ENCODE data around the gene MMP7. TPM values are rescaled to one million over a fixed set of nuclear protein-coding genes. Genes with fewer than 3 reads are reported as not detected.

Gene MMP7
- total RNA-seq, 1 donor from 2014 or later = not detected

DNA sequence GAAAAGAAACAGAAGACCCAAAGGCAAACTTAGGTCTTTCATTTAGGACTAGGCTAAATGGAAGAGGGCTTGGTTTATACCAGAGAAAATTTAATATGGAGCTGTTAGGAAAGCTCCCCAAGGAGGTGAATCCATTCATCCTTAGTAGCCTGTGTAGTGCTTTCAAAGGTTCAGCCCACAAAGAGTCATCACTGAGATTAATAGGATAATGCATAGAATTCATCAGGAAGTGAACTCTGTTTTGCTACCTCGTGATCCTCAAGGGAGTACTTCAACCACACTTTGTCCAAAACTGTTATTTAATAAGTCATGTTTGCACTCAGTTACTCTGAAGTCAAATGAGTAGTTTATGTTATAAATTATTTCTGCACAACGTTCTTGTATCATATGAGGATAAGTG, 43.3 kb upstream of the MMP7 start:
- DNase-seq = no peak
- H3K27ac Mint-ChIP-seq (ENCODE audit: unreplicated experiment) = no peak overlapping the region
- no peaks in the 10 kb centered on the region for H3K36me3 Mint-ChIP-seq (ENCODE audit: unreplicated experiment)
- H3K4me3 Mint-ChIP-seq (ENCODE audit: unreplicated experiment) = no peak overlapping the region
- no peaks in the 10 kb centered on the region for H3K9me3 Mint-ChIP-seq (ENCODE audit: unreplicated experiment)
- no peaks in the 10 kb centered on the region for H3K4me1 Mint-ChIP-seq (ENCODE audit: low read depth, unreplicated experiment)
- no peaks in the 10 kb centered on the region for H3K27me3 Mint-ChIP-seq (ENCODE audit: unreplicated experiment)
- TF ChIP-seq, protein P1, sequence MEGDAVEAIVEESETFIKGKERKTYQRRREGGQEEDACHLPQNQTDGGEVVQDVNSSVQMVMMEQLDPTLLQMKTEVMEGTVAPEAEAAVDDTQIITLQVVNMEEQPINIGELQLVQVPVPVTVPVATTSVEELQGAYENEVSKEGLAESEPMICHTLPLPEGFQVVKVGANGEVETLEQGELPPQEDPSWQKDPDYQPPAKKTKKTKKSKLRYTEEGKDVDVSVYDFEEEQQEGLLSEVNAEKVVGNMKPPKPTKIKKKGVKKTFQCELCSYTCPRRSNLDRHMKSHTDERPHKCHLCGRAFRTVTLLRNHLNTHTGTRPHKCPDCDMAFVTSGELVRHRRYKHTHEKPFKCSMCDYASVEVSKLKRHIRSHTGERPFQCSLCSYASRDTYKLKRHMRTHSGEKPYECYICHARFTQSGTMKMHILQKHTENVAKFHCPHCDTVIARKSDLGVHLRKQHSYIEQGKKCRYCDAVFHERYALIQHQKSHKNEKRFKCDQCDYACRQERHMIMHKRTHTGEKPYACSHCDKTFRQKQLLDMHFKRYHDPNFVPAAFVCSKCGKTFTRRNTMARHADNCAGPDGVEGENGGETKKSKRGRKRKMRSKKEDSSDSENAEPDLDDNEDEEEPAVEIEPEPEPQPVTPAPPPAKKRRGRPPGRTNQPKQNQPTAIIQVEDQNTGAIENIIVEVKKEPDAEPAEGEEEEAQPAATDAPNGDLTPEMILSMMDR (IDR thresholded peaks at IDR 0.05; ENCODE audit: partially characterized antibody, unreplicated experiment) = no peak

DNA sequence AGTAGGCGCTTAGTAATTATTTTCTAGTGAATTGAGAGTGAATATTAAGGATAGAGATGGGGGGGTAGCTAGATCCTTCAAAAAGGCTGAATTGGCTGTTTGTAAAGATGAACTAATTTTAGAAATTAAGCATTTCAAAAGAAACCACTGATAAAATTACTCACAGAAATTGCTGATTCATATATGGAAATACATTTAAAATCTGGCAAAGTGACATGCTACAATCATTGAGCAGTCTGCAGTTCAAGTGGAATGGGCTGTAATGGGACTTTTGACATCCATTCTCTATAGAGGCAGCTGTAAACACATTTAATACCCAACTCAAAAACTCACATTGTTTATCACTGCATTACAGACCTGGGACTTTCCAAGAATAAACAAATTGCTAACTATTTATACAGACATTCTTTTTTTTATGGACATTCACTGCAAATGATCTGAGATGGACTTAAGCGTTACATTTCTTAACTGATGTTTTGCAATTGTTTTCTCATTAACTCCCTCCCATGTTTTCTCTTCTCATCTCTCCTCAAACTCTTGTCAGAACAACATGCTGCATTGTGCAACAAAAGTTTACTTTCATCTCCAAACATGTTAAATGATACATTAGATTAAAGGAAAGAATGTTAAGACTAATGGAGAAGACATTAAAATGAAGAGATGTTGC, 42.1 kb upstream of the MMP7 start:
- Mint-ChIP-seq H3K27ac (ENCODE audit: unreplicated experiment) (no peak overlapping the region), H3K4me1 (ENCODE audit: low read depth, unreplicated experiment) (no peaks in the 10 kb centered on the region), H3K36me3 (ENCODE audit: unreplicated experiment) (no peaks in the 10 kb centered on the region), H3K4me3 (ENCODE audit: unreplicated experiment) (no peak overlapping the region), H3K27me3 (ENCODE audit: unreplicated experiment) (no peaks in the 10 kb centered on the region), H3K9me3 (ENCODE audit: unreplicated experiment) (no peaks in the 10 kb centered on the region)
- DNase-seq = no peak
- TF ChIP-seq, protein P1 (IDR thresholded peaks at IDR 0.05; ENCODE audit: partially characterized antibody, unreplicated experiment) = no peak

DNA sequence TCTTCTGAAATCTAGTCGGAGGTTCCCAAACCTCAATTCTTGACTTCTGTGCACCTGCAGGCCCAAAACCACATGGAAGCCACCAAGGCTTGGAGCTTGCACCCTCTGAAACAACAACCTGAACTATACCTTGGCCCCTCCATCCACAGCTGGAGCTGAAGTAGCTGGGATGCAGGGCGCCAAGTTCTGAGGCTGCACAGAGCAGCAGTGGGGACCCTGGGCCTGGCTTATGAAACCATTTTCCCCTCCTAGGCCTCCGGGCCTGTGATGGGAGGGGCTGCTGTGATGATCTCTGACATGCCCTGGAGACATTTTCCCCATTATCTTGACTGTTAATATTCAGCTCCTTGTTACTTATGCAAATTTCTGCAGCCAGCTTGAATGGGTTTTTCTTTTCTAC, 38.3 kb upstream of the MMP7 start:
- TF ChIP-seq, protein P1 (IDR thresholded peaks at IDR 0.05; ENCODE audit: partially characterized antibody, unreplicated experiment) = no peak
- no peak for DNase-seq
- peaks cover 5% of the 10 kb centered on the region for H3K9me3 Mint-ChIP-seq (ENCODE audit: unreplicated experiment)

DNA sequence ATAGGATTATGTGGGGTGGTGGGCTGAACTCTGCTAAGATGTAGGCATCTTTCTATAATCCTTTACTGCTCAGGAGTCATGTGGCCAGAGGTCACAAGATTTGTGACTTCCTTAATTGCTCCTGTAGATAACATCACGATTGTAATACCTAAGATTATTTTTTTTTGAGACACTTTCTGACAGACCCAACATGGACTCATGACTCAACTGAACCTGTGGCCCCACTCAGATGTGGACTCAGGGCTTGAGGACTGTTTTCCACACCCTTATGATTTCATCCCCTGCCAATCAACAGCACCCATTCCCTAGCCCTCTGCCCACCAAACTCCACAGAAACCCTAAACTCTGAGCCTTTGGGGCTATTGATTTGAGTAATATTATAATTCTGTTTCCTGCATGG, 35.6 kb upstream of the MMP7 start:
- no peaks in the 10 kb centered on the region for H3K27me3 Mint-ChIP-seq (ENCODE audit: unreplicated experiment)
- no peaks in the 10 kb centered on the region for H3K4me1 Mint-ChIP-seq (ENCODE audit: low read depth, unreplicated experiment)
- H3K4me3 Mint-ChIP-seq (ENCODE audit: unreplicated experiment) = no peak overlapping the region
- H3K36me3 Mint-ChIP-seq (ENCODE audit: unreplicated experiment) = no peaks in the 10 kb centered on the region
- TF ChIP-seq, protein P1 (IDR thresholded peaks at IDR 0.05; ENCODE audit: partially characterized antibody, unreplicated experiment) = no peak
- DNase-seq = no peak
- H3K27ac Mint-ChIP-seq (ENCODE audit: unreplicated experiment) = no peak overlapping the region
- H3K9me3 Mint-ChIP-seq (ENCODE audit: unreplicated experiment) = peaks cover 5% of the 10 kb centered on the region

More for the DNA sequence above, 38.3 kb upstream of the MMP7 start:
- Mint-ChIP-seq H3K4me1 (ENCODE audit: low read depth, unreplicated experiment) (no peaks in the 10 kb centered on the region), H3K36me3 (ENCODE audit: unreplicated experiment) (no peaks in the 10 kb centered on the region), H3K27me3 (ENCODE audit: unreplicated experiment) (no peaks in the 10 kb centered on the region), H3K4me3 (ENCODE audit: unreplicated experiment) (no peak overlapping the region), H3K27ac (ENCODE audit: unreplicated experiment) (no peak overlapping the region)

DNA sequence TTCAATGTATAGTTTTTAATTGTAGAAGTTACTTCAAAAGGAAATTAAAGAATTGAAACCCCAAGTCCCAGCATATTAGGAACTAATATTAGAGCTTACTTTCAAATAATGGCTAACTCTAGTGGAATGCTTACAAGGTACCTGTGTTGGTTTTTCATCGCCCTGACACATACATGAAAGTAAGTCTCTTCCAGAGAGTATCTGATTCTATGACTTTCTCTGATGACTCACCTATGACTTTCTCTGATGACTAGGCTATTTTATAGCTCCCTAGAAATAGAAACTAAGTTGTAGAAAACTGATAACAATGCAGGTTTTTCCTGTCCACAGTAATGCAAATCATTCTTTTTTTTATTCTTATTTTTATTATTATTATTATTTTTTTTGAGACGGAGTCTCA, 33.6 kb upstream of the MMP7 start:
- no peaks in the 10 kb centered on the region for H3K36me3 Mint-ChIP-seq (ENCODE audit: unreplicated experiment)
- no peaks in the 10 kb centered on the region for H3K27me3 Mint-ChIP-seq (ENCODE audit: unreplicated experiment)
- H3K4me3 Mint-ChIP-seq (ENCODE audit: unreplicated experiment) = no peak overlapping the region
- no peak overlapping the region for H3K27ac Mint-ChIP-seq (ENCODE audit: unreplicated experiment)
- no peak for DNase-seq
- TF ChIP-seq, protein P1 (IDR thresholded peaks at IDR 0.05; ENCODE audit: partially characterized antibody, unreplicated experiment) = no peak
- no peaks in the 10 kb centered on the region for H3K4me1 Mint-ChIP-seq (ENCODE audit: low read depth, unreplicated experiment)
- H3K9me3 Mint-ChIP-seq (ENCODE audit: unreplicated experiment) = peaks cover 5% of the 10 kb centered on the region

Measured in glutamatergic neuron (in vitro differentiated cells).